ENCODE data around the gene FBXL14.

Gene FBXL14

DNA sequence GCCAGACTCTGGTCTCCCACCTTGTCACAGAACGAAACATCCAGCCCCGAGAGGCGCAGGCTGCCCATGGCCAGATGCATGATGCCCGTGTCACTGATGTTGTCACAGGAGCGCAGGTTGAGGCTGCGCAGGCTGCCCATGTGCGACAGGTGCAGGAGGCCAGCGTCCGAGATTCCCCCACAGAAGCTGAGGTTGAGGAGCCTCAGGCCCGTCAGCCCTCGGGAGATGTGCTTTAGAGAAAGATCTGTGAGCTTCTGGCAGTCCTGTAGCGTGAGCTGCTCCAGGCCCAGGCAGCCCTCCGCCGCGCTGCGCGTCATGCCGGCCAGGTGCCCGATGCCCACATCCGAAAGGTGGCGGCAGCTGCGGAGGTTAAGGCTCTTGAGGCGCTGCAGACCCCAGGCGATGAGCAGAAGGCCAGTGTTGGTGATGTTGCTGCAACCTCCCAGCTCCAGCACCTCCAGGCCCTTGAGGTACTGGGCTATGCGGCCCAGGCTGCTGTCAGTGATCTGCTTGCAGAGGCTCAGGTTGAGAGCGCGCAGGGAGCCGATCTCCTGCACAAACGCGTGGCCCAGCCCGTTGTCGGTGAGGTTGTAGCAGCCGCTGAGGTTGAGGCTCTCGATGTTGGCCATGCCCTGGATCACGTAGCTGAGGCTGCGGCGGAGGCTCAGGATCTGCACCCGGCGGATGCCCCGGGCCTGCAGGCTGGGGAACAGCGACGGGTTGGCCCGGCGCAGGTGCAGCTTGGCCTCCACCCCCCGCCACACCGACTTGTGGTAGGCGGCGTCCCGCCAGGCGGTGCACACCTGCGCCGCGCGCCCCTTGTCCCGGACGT is 991 bp downstream of the FBXL14 start:
- peak; percentile 46 for DNase-seq (ENCODE audit: low read depth)

DNA sequence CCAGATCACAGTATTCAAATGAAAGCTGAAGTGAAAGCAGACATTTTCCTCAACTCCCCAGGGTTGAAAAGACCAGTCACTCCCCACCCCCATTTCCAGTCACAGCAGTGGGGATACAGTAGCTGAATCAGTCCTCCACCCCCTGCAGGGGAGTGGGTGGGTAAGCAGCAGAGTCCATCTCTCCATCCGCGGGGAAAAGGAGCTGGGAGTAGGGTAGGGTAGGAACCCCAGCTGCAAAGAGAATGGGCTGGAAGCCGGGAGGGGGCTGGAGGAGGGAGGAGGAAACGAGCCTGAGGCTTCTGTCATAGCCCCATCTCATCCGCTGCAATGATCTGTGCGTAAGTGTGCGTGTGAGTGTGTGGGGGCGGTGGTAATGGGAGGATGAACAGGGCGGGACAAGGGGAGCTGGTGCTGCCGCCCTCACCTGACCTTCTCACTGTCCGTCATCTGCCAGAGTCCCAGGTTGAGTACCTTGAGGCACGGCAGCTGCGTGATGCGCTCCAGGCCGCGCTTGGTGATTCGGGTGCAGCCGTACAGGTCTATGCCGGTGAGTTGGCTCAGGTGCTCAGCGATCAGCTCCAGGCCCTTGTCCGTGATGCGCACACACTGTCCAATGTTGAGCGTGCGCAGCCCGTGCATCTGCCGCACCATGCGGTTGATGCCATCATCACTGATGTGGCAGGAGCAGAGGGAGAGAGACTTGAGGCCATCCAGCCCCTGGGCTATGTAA is 1.8 kb downstream of the FBXL14 start:
- peak; percentile 40 for DNase-seq (ENCODE audit: low read depth)

DNA sequence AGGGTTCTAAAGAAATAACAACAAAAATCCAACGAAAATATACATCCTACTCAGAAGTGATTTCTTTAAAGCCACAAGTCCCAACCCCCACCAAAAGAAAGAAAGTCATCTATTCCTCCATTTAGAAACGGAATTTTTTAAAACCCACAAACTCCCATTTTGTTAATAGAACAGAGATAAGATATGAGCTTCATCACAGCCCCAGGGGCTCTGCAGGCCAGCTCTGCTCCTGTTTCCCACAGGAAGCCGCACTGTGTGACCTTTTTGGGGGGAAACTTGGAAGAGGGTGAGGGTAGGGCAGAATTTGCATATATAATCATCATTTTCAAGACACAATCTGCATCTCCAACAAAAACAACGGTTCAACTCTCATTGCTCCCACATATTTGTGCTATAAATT is 2.8 kb downstream of the FBXL14 start:
- no peak for DNase-seq (ENCODE audit: low read depth)

DNA sequence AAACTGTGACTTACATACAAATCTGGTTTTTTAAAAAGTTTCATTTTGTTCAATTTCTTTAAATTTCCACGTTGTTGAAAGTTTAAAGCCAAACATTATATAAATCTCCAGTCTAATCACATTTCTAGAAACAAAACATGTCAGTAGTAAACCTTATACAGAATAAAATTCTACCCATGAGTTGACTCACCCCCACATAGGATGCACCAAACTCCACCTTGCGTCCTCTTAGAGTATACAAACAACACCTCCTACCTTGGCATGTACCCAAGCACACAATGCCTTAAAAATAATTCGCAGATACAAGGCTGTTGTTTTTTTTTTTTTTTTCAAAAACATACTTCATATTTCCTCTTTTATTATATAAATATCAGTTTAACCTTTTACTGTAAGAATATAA is 3.3 kb downstream of the FBXL14 start:
- no peak for DNase-seq (ENCODE audit: low read depth)

DNA sequence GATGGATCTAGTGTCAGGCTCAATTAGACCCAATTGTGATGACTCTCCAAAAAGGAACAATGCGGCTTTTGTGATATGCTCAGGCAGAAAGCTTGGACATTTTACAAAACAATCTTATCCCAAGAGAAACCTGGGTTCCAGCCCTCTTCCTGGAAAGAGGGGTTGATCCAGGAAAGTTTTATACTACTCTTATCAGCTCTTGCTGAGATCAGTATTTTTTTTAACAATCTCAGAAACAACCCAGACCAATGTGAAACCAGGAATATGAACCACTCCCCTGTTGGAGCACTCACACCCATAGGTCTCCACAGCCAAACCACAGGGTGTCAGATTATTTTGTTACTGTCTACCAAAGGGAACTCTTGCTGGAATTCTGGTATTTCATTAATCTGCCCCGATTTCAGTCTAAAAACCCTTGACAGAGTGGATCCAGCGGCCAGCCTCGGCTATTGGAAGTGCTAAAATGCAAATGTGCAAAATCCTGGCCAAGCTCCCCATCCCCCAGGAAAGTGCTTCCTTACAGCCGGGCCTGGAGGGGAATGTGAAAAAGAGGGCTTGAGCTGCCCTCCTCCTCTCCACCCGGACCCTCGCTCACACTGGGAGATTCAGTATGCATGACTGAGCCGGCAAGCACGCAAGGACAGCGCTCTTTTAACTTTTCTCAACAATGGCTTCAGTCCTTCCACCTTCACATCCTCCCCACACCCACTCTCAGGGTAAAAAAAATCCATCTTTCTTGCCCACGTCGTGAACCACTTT is 4.0 kb downstream of the FBXL14 start:
- no peak for DNase-seq (ENCODE audit: low read depth)

DNA sequence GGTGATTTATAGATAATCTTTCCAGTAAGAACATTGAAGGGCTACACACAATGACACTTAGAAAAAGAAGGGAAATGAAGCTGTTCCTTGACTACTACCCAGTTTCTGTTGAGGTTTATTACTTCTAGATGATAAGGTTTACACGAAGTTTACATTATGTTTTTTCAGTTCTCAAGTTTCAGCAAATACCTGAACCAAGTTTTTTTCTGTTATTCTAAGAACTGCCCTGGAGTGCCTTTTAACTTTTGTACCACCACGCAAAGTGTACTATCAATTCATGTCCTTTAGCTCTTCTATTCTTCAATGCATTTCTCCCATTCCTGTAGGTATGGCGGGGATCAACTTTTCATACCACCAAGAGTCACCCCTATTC is 5.8 kb downstream of the FBXL14 start:
- DNase-seq (ENCODE audit: low read depth) = no peak

DNA sequence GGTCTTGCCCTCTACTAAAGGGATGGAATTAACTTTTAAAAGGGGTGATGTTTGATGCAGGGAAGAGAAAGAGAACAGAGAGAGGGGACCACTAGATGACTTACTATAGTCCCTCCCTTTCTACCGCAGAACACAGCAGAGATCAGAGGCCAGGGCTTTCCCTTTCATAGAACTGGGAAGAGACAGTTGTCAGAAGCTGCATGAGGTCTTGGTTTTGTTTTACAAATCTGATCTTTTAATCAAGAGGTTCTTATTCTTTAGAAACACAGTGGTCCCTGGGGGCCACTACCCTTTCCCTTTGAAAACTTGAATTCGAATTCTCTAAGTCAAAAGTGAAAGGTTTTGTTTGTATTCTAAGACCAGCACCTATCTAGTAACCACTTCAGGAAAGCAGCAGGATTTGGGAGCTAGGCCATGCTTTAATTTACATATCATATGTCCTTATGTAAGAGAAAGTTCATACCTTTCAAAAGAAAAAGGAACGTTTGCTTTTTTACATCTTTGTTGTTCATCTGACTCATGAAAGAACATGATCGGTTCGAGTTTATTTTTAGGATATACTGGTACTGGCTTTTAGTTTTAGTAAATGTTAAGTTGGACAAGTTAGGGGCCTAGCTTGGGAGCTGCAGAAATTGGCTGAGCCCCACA is 6.3 kb downstream of the FBXL14 start:
- no peak for DNase-seq (ENCODE audit: low read depth)

DNA sequence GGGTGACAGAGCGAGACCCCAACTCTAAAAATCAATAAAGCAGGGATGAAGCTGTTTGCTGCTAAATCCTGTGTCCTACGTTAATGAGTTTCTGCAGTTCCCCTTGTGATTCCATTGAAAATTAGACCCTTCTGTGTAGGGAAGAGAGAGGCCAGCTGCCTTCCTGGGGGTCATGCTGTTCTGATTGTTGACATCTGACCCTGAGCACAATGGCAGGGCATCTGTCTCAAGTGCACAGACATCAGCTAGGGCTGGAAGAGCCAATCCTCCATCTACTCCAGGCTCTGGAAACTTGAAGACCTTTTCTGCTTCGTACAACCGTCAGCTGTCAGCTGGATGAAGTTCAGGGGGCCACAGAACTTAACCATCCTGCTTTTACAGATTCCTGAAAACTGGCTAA is 10.1 kb downstream of the FBXL14 start:
- DNase-seq (ENCODE audit: low read depth) = no peak

DNA sequence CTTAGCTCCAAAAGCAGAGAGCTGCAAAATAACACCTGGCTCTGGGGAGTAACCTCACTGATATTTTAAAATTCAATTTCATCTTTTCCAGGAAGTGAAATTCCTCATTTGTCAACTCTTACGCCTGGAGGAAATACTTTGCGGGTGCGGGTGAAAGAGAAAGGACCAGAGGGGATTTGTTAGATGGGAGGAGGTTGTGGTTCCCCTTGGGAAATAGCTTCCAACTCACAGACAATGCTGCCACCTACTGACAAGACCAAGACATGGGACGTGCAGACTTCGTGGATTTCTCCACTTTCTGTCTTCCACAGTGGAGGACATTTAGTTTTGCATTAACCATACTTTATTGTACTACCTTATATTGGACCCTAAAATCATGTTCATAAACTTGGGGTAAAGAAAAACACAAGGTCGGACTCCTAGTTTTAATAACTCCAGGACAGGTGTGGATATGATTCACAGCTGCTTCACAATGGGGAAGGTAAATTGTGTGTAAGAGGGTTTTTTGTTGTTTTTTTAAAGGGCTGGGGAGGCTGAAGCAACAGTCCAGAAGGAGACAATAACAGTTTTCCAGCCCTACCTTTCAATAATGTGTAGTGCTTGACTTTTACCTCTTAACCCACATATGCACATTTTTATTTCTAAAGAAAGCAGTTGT is 10.8 kb downstream of the FBXL14 start:
- DNase-seq (ENCODE audit: low read depth) = peak; percentile 58

DNA sequence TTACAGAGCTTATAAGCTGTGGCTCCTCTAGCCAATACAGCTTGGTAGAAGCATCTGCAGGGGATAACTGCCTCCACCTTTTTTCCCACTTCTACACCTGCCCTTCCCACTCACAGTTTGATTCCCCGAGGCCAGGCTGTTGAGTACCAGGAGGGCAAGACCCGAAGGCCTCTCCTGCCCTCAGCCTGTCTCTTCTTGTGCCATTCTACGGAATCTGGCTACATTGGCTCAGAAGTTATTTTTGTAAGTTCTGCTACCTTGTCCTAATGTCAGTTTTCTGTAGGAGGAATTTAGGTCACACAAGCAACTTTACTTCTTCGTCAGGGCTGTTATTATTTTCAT is 11.7 kb downstream of the FBXL14 start:
- DNase-seq (ENCODE audit: low read depth) = no peak

DNA sequence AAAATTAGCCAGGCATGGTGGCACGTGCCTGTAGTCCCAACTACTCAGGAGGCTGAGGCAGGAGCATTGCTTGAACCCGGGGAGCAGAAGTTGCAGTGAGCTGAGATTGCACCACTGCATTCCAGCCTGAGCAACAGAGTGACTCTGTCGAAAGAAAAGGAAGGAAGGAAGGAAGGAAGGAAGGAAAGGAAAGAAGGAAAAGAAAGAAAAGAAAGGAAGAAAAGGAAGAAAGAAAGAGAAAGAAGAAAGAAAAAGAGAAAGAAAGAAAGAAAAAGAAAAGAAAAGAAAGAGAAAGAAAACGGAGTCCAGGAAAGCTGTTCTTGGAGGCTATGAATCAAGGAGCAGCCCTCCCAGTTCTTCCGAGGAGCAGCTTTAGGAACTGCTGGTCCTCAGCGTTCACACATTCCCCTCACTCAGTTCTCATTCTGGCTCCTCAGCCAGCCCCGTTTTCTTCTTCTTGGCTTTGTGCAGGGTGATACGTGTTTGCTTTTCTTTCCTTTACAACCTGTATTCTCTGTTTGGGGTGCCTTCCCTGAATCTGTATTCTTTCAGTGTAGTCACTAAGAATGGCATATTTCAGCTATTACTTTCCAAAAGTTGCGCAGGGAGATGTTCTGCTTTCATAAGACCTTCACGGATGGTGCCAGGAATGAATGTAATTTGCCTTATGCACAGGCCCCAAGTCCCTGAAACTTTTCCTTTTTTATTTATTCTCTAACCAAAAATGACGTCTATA is 12.2 kb downstream of the FBXL14 start:
- DNase-seq (ENCODE audit: low read depth) = no peak

DNA sequence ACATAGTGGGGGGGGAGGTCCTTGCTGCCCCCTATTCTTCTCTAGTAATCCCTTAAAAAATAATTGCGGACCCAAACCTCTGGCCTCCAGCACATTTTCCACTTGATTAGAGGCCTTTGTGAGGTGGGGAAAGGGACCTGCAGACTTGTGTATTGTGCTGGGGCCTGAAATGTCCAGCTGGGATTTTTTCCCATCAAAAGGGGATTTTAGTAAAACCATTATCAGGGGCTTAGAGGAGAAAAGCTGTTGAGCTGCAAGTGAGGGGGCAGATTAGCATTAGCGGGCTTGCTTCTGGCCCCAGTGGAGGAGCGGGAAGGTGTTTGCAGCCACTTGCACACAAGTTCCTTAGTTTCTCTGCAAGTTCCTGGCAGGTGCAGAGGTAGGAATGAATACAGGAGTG is 13.9 kb downstream of the FBXL14 start:
- no peak for DNase-seq (ENCODE audit: low read depth)

DNA sequence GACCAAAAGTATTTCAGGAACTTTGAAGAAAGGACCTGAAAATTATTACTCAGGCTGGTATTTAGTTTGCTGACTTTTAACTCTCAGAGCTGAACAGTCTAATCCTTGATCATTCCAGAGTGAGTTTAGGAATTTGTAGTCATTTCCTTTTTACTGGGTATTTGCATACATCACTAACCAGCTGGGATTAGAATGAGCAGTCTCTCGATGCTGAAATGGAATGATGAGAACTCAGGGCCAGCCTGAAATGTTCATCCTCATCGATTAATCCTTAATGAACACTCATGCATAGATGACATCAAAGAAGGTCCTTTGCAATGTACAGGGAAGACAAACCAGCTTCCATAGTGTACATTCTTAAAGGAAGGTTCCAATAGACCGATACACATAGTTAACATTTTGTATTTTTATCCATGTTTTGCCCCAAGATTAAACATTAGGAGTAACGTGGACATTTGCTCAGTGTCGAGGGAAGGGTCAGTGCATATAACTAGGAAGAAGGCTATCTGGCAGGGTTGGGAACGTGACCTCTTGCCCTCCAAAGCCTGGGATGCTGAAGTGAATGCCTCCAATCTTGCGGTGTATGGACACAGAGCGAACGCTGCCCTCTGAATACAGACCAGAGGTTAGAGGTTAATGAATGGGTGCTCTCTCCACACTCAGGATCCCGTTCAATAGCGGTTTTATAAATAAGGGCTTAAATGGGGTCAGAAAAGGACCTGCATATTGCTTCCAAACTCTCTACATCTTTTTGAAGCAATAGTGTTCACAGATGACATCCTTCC is 14.5 kb downstream of the FBXL14 start:
- DNase-seq (ENCODE audit: low read depth) = no peak

DNA sequence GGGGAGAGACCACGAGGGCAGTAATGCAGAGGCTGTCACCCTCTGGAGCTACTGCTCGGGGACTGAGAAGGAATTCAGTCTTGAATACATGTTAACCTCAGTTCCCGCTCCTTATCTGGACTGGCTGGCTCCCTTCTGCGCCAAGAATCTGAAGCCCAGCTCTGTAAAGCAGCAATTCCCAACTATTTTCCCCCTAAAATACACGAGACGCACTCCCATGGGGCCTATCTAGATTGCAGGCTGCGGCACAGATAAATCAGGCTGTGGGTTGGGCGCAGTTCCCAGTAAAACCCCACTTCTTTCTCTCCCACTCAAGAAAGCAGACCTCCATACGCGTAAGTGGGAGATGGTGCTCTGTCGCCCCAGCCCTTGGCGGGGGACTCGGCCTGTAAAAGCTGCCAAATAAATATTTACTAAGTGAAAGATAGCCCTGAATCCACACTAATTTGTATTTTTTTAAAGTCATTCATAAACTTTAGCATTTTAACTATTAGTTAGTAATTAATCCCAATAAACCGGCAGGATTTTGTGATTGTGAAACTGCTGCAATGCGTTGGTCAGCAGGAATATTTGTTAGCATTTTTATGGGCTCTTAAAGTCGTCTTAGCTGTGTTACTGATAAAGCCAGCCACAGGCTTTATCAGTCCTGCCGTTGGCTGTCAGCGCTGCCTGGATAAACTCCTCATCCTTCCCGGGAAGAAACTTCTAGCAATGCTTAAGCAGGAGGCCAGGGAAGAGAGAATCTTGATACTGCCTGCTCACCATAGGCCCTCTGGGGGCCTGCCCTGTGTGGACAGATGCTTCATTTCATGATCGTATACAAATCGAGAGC is 17.8 kb downstream of the FBXL14 start:
- DNase-seq (ENCODE audit: low read depth) = no peak

DNA sequence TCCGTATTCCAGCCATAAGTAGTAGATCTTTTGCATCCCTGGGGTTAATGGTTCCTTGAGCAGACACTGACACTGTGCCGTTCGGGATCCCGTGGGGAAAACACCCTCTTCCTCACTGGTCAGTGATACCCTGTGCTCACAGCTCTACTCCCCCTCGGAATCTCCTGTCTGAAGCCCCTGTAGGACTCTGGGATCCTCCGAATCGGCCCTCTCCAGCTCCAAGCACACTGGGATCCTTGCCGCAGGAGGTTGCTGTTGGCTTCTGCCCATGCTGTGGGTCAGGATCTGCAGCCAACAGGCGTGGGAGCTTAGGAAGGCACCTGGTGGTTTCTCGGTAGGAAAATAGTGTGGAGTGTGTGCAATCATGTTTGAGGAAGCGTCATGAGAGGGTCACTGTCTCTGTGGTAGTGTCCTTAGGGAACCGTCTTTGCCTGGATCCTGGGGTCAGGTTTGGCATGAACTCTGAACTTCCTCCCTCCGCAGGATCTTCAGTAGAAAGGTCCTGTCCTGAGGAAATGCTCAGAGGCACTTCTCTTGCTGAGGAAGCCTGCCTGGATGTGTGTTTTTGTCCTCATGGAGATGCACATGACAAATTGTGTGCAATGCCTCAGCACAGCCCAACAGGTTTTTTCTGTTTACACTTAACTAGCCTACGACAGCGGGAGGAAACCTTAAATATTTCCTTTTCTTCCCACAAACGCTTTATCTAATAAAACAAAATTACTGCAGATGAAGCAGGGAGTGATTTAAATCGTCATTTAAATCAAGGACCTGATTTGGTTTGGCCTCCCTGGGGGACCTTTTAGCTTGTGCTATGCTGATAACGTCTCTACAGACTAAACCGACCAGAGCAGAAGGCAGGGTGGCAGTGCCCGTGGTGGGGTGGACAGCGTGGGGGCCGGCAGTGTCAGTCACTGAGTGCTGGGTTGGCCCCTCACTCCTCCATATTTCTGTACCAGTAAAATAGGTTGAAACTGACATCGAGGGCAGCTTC is 18.7 kb downstream of the FBXL14 start:
- DNase-seq (ENCODE audit: low read depth) = no peak

DNA sequence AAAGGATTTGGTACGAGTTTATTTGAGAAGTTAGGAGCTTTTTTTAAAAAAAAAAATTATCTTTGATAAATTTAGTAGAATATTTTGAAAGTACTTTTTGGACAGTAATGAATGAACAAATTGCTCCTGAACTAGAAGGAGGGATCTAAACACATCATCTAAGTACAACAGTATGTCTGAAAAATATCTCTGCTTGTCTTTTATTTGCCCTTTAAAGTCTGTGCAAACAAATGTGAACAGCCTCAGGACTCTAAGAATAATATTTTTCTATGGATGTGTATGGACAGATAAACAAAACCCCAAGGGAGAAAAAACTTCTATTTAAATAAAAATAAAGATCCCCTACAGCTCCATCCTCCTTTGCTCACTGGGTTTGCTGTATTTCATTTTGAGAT is 19.5 kb downstream of the FBXL14 start:
- no peak for DNase-seq (ENCODE audit: low read depth)

DNA sequence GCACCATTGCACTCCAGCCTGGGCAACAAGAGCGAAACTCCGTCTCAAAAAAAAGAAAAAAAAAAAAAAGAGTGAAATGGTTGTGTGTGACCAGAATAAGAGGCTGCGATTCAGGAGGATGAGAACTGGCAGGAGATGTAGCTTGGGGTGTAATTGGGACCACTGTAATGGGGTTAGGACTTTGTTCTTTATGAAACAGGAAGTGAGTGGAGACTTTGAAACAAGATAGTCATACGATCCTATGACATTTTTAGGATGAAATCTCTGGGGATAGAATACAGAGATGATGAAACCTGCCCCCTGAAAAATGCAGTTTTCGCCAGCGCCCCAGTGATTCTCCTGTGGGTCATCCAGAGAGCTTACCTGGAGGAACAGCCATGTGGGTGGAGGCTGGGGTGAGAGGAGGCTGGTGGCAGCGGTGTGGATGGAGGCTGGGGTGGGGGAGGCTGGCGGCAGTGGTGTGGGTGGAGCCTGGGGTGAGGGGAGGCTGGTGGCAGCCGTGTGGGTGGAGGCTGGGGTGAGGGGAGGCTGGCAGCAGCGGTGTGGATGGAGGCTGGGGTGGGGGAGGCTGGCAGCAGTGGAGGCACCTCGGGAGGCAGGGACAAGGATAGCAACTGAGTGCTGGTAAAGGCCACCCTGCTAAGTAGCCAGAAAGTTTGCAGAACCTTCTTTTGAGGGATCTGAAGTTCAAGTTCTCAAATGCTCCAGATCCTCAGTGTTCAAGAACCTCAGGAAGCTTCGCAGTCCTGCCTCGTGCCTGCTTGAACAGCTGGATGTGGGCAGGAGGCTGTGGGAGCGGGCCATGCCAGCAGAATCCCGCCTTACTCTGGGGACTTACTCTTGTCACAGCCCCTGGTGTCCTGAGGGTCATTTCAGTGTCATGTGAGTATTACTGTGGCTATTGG is 20.2 kb downstream of the FBXL14 start:
- DNase-seq (ENCODE audit: low read depth) = no peak
